Mesenteric fat pad (tissue), 1 donor: ENCODE data around the gene WDR13. TPM values are rescaled to one million over a fixed set of nuclear protein-coding genes. Genes with fewer than 3 reads are reported as not detected.
"Not testable (repeated sequence)": the region's sequence is repeated elsewhere in the genome, so short reads cannot be mapped to it uniquely, and the experiment has no call there.

Experiments used
- DNase-seq: peaks from one replicate; pipeline ENCODE4 v3.0.0-alpha.2; 2020; ENCODE audit warnings: low spot score
- total RNA-seq: library from RNA; stranded (reverse); fragmentation: NEBNext Ultra II Directional; extraction: Animal tissue kit (Norgen Biotek cat#: 25700); gene quantifications from one replicate; pipeline ENCODE4 v1.2.1, GENCODE V29; 2021
- donor health status: DM: yes; HTN: yes; CAD: no.

Gene WDR13
- total RNA-seq, 1 donor from 2014 or later, result 96.9 TPM

DNA sequence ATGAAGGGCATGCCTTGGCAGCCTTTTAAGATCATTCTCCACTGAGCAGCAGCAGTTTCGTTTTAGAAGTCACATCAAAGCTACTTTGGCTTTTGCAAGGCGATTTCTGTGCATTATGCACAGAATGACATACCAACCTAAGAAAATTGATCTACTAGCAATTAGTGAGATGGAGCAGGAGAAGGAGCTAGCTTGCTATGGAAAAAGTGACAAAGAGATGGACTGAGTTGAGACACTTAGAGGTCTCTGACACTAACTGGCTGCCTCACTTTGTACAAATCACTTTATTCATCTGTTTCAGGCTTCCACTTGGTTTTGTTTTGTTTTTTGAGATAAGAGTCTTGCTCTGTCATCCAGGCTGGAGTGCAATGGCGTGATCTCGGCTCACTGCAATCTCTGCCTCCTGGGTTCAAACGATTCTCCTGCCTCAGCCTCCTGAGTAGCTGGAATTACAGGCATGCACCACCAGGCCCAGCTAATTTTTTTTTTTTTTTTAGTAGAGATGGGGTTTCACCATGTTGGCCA lies 54.8 kb downstream of the WDR13 start:
- DNase-seq, result not testable (repeated sequence)

DNA sequence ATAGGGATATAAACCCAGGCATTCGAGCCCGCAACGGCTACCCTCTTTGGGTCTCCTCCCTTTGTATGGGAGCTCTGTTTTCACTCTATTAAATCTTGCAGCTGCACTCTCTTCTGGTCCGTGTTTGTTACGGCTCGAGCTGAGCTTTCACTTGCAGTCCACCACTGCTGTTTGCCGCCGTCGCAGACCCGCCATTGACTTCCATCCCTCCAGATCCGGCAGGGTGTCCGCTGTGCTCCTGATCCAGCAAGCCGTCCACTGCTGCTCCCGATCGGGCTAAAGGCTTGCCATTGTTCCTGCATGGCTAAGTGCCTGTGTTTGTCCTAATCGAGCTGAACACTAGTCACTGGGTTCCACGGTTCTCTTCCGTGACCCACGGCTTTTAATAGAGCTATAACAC lies 57.5 kb downstream of the WDR13 start:
- DNase-seq, result not testable (repeated sequence)

Other genes with a start within 250 kb of the WDR13 start
- not detected for gene SSX3, start 240.8 kb upstream of the WDR13 start, total RNA-seq
- gene SSX4, start 214.0 kb upstream of the WDR13 start, total RNA-seq, result not detected
- not detected for gene SSX4B, start 185.5 kb upstream of the WDR13 start, total RNA-seq
- gene SLC38A5, start 127.2 kb upstream of the WDR13 start, total RNA-seq, result 4.4 TPM
- gene FTSJ1, start 121.3 kb upstream of the WDR13 start, total RNA-seq, result 40.4 TPM
- gene PORCN, start 88.5 kb upstream of the WDR13 start, total RNA-seq, result 7.8 TPM
- gene EBP, start 75.7 kb upstream of the WDR13 start, total RNA-seq, result 18.8 TPM
- 19.9 TPM for gene TBC1D25, start 57.8 kb upstream of the WDR13 start, total RNA-seq
- 343 TPM for gene RBM3, start 23.0 kb upstream of the WDR13 start, total RNA-seq
- 22.0 TPM for gene WAS, start 86.3 kb downstream of the WDR13 start, total RNA-seq
- 5.1 TPM for gene SUV39H1, start 99.2 kb downstream of the WDR13 start, total RNA-seq
- not detected for gene GLOD5, start 164.3 kb downstream of the WDR13 start, total RNA-seq
- not detected for gene GATA1, start 189.1 kb downstream of the WDR13 start, total RNA-seq
- 47.1 TPM for gene HDAC6, start 204.6 kb downstream of the WDR13 start, total RNA-seq
- gene ERAS, start 229.0 kb downstream of the WDR13 start, total RNA-seq, result not detected
- gene PCSK1N, start 238.1 kb downstream of the WDR13 start, total RNA-seq, result not detected